Amniotic stem cell (primary cell): Measurements from ENCODE around the gene EPC1.
"Not testable (repeated sequence)": the region's sequence is repeated elsewhere in the genome, so short reads cannot be mapped to it uniquely, and the experiment has no call there.

Experiments
- DNase-seq: peaks from one replicate; lab custom pipeline; 2025; lab: John Stamatoyannopoulos, UW

Gene EPC1

DNA sequence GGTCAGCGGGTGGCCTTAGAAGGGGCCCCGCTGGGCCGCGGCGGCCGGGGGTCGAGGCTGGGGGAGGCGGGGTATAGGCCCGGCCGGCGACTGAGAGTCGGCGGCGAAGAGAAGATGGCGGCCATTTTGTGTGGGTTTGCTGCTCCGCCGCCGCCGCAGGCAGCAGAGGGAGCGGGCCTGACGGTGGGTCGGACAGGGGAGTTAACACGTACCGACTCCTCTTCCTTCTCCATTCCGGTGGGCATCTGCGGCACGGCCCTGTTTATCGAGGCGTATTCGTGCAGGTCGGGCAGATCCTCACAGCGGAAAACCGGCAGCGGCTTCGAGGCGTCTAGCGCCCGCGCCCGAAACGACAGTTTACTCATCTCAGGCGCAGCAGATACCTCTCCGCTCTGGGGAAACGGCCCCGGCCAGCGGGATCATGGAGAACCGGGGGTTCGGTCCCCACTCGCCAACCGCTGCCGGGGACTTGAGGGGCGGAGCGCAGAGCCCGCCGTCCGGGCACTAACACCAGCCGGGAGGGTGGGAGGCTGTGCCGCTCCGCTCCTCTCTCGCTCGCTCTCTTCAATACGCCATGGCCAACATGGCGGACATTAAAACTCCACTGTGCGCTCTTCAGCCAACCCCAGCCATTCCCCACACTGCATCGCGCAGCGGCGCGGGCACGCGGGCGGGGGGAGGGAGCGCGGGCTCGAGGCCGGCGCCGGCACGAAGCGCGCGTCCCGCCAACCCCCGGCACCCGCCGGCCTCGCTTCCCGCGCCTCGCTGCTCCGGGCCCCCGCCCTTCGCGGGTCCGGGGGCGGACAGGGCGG is at the start of gene EPC1:
TSS of gene EPC1 (minus strand) at position 608 of the 812 bp plus-strand sequence. CDS start at position 365, 243 bp downstream.
- peak; percentile 78 for DNase-seq

GRCh38 chr10:32393911-32394310 is 47.0 kb upstream of the EPC1 start:
- DNase-seq: no peak

- not testable (repeated sequence) for DNase-seq
These were observed 45.3 kb upstream of the EPC1 start for GRCh38 chr10:32392284-32392683.

GRCh38 chr10:32390193-32390592 is 43.2 kb upstream of the EPC1 start:
- DNase-seq: no peak

DNA sequence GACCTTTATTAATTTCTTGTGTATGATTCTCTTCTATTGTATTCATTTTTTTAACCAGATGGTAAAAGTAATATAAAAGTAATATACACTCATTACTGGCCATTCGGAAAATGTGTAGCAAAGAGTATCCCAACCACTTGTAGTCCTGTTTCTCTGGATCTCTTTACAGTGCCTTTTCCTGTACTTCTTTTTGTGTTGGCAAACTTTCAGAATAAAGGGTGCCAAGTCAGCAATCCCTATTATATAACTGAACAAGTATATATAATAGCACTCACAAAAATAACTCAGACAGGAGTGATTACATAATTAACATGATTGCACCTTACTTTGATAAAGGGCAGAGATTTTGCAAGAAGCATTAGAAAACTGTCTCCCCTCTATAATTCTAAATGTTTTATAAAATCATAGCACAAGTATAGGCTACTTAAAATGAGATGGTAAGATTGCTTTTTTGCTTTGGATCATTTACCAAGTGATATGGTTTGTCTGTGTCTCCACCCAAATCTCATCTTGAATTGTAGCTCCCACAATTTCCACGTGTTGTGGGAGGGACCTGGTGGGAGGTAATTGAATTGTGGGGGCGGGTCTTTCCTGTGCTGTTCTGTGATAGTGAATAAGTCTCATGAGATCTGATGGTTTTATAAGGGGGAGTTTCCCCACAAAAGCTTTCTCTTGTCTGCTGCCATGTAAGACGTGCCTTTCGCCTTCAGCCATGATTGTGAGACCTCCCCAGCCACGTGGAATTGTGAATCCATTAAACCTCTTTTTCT is 41.5 kb upstream of the EPC1 start:
- no peak for DNase-seq

GRCh38 chr10:32386623-32387260 is 39.8 kb upstream of the EPC1 start:
- DNase-seq: no peak

DNA sequence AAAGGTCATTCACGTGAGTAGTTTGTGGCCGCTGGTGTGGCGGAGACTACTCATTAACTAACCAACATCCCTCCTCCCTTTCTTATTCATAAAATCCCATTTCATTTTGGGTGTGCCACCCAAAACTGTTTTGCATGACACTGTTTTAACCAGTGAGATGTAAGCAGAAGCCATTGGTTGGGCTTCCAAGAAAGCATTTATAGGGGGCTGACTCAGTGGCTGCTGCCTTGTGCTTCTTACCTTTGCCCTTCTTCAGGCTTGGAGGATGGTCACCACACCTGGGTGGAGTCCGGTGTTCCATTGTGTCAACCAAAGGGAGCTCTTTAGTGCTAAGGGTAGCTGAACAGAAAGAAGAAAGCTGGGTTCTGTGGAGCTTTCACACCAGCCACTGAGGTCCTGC is 37.2 kb upstream of the EPC1 start:
- DNase-seq: no peak

- DNase-seq: no peak
These were observed 34.2 kb upstream of the EPC1 start for GRCh38 chr10:32381165-32381564.

GRCh38 chr10:32379950-32380551 is 33.1 kb upstream of the EPC1 start:
- DNase-seq: no peak

GRCh38 chr10:32379318-32379949 is 32.5 kb upstream of the EPC1 start:
- peak; percentile 7 for DNase-seq

GRCh38 chr10:32378363-32379317 is 31.7 kb upstream of the EPC1 start:
- peak; percentile 86 for DNase-seq

DNA sequence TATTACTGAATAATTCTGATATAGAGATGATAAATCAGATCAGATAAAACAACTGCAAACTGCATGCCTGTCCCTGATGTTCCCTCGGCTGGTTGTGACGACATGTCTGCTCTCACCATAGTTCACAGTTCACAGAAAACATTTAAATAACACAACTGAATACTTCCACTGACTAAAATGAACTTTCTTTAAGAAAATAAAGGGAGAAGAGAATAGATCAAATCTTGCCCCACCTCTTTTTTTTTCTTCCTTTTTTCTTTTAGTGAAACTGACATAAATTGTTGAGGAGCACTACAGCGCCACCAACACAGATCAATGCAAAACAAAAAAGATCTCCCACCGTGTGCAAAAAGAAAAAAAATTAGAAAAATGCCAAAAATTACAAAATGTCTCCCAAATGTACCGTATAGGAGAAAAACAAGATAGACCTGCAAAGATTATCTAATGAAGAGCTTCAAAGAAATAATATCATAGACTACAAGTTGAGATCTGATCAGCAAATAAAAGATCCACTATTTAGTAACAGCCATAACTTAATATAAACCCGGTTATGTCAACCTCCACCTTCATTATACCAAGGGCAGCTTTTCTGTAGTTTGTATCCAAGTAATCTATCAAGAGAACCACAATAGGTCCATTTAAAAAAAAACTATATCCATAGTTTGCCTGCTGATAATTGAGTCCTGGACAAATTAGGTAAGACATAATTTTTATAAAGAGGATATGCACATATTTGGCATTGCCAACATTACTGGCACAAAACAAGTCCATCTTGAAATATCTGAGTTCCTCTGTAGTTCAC is 30.7 kb upstream of the EPC1 start:
- peak; percentile 9 for DNase-seq

GRCh38 chr10:32376771-32377170 is 29.8 kb upstream of the EPC1 start:
- no peak for DNase-seq

DNA sequence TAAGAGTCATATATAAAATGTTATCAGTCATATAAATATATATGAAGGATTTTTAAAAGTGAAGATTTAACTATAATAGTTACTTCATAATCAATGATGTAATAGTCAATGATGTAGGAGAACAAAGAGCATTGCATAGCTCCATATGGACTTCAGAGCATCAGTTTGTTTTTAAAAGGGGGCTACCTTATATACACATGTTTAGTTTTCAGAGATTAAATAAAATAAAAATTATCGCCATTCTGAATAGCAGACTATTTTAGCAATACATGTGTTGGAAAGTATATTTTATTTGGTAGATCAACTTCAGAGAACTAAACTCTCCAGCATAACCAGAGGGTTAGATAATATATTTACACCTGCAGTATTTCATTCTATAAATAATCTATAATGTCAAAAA is 29.1 kb upstream of the EPC1 start:
- DNase-seq: no peak

- no peak for DNase-seq
These were observed 28.7 kb upstream of the EPC1 start for GRCh38 chr10:32375631-32376030.

DNA sequence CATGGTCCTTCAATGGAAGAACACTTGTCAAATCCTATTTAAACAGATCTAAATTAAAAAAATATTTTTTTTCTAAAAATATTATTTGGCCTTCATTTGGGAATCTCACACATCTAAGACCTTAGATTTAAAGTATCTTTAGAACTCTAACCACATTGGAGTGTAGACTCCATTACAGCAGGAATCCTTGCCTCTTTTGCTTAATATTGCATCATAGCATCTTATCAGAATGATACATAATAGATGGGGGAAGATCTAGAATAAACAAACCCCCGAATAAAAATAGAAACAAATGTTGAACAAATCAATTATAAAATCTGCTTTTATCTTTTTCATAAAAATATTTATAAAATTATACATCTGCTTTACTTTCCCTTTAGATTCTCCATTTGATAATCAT is 27.6 kb upstream of the EPC1 start:
- DNase-seq: no peak

GRCh38 chr10:32373496-32373895 is 26.5 kb upstream of the EPC1 start:
- no peak for DNase-seq

DNA sequence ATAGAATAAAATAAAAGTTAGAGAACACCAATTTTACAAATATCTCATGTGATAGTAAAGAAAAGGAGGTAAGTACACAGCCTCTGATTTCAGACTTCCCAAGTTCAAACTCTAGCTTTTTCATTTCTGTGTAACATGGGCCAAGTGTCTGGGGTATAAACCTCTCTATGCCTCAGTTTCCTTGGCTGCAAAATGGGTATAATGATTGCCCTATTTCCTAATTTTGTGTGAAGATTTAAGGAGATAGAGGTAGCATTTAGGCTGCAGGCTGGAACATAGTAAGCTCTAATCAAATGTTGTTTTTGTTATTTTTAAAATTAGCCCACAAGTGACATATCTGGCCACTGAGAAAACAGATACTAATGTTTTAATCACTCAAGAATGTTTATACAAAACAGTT is 26.1 kb upstream of the EPC1 start:
- no peak for DNase-seq

DNA sequence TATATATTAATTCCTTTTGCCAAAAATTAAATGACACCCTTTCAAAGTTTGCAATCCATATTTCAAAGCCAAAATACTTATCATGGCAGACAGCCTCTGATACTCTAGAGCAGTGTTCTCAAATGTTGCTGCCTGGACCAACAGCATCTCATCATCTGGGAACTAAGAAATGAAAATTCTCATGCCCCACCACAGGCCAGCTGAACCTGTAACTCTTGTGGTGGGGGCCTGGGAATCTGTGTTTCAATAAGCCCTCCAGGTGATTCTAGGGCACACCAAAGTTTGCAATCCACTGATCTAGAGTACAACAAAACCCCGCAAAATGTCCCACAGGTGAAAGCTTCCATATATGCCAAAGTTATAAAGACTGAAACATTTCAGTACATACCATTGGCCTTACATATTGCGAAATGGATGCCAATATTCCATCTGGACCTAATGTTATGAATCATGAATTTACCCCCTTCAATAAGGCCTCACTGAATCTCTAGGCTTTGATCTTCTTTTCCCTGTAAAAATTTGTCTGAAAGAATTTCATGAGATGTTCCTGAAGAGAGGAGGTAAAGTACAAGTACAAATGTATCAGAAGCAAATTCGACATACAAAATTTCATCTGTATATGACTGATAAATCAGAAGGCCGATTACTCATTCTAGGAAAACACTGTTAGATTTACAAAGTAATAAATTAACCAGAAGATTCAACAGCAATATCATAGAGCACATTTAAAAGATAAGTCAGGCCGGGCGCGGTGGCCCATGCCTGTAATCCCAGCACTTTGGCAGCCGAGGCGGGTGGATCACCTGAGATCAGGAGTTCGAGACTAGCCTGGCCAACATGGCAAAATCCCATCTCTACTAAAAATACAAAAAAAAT is 25.3 kb upstream of the EPC1 start:
- no peak for DNase-seq
